NCI-H2196 (cell line): ENCODE results near the gene SESN1.

Experiments used
- DNase-seq: peaks from one replicate; lab custom pipeline; 2025; ENCODE audit not compliant: unreplicated experiment; lab: John Stamatoyannopoulos, UW

SESN1 gene

GRCh38 chr6:109062216-109062615 is 32.4 kb downstream of the SESN1 start:
- no peak for DNase-seq

- no peak for DNase-seq
Measured at GRCh38 chr6:109060571-109060970, 34.1 kb downstream of the SESN1 start.

GRCh38 chr6:109059571-109060021 is 35.0 kb downstream of the SESN1 start:
- DNase-seq: no peak

GRCh38 chr6:109059153-109059552 is 35.5 kb downstream of the SESN1 start:
- no peak for DNase-seq

GRCh38 chr6:109058620-109059019 is 36.0 kb downstream of the SESN1 start:
- DNase-seq: no peak

- DNase-seq: no peak
Measured at GRCh38 chr6:109056661-109057060, 38.0 kb downstream of the SESN1 start.

- no peak for DNase-seq
Measured at GRCh38 chr6:109055771-109056235, 38.8 kb downstream of the SESN1 start.

- DNase-seq: no peak
Measured at GRCh38 chr6:109053336-109053735, 41.3 kb downstream of the SESN1 start.

GRCh38 chr6:109052852-109053251 is 41.8 kb downstream of the SESN1 start:
- no peak for DNase-seq

GRCh38 chr6:109052018-109052651 is 42.5 kb downstream of the SESN1 start:
- no peak for DNase-seq

GRCh38 chr6:109051301-109052017 is 43.2 kb downstream of the SESN1 start:
- DNase-seq: no peak

GRCh38 chr6:109050447-109051102 is 44.1 kb downstream of the SESN1 start:
- no peak for DNase-seq

- no peak for DNase-seq
Measured at GRCh38 chr6:109050012-109050411, 44.6 kb downstream of the SESN1 start.

- DNase-seq: no peak
Measured at GRCh38 chr6:109048670-109049415, 45.8 kb downstream of the SESN1 start.

- DNase-seq: no peak
Measured at GRCh38 chr6:109048176-109048575, 46.5 kb downstream of the SESN1 start.

GRCh38 chr6:109045493-109045892 is 49.2 kb downstream of the SESN1 start:
- DNase-seq: no peak

- DNase-seq: no peak
Measured at GRCh38 chr6:109039795-109040194, 54.9 kb downstream of the SESN1 start.

GRCh38 chr6:109038837-109039398 is 55.7 kb downstream of the SESN1 start:
- no peak for DNase-seq

GRCh38 chr6:109036574-109037294 is 57.9 kb downstream of the SESN1 start:
- no peak for DNase-seq

- DNase-seq: no peak
Measured at GRCh38 chr6:109034526-109034925, 60.1 kb downstream of the SESN1 start.
